Measurements from ENCODE around the gene NR3C2.

- TF ChIP-seq GLIS3 (CRISPR knock-in tag; IDR thresholded peaks at IDR 0.05) (no peak), RARB (CRISPR knock-in tag; IDR thresholded peaks at IDR 0.05) (no peak), ZFP30 (CRISPR knock-in tag; IDR thresholded peaks at IDR 0.05) (no peak), PATZ1 (CRISPR knock-in tag; IDR thresholded peaks at IDR 0.05; ENCODE audit: borderline replicate concordance) (no peak), BACH2 (CRISPR knock-in tag; IDR thresholded peaks at IDR 0.05; ENCODE audit: borderline replicate concordance) (no peak), ARNTL (CRISPR knock-in tag; IDR thresholded peaks at IDR 0.05; ENCODE audit: borderline replicate concordance, low read depth) (no peak), CSDC2 (CRISPR knock-in tag; IDR thresholded peaks at IDR 0.05) (no peak), POU6F1 (CRISPR knock-in tag; IDR thresholded peaks at IDR 0.05; ENCODE audit: borderline replicate concordance, low read depth) (no peak), CREB5 (CRISPR knock-in tag; IDR thresholded peaks at IDR 0.05; ENCODE audit: low read depth) (no peak), ZFP3 (CRISPR knock-in tag; IDR thresholded peaks at IDR 0.05) (no peak), CSRNP3 (CRISPR knock-in tag; IDR thresholded peaks at IDR 0.05) (no peak)
Measured at GRCh38 chr4:148441624-148441985, 609 bp downstream of the NR3C2 start.
